CD4-positive, alpha-beta T cell treated with Interleukin-6 at 100 ng/mL for 8 hours (primary cell): ENCODE results near the gene DRC1.
"Not testable (repeated sequence)": the region's sequence is repeated elsewhere in the genome, so short reads cannot be mapped to it uniquely, and the experiment has no call there.

ENCODE experiments used
- DNase-seq: peaks from one replicate; pipeline ENCODE4 v3.0.0-alpha.2; 2020; ENCODE audit warnings: mixed read lengths, low spot score

DRC1 gene

GRCh38 chr2:26401739-26402541, at the start of gene DRC1:
Gene DRC1, plus strand, starts transcription at chr2:26401920. Its CDS starts 70 bp downstream, at chr2:26401990.
- DNase-seq = no peak

GRCh38 chr2:26352892-26353291, 48.8 kb upstream of the DRC1 start:
- DNase-seq = no peak

GRCh38 chr2:26354469-26354868, 47.3 kb upstream of the DRC1 start:
- not testable (repeated sequence) for DNase-seq

GRCh38 chr2:26355038-26355995, 46.4 kb upstream of the DRC1 start:
- no peak for DNase-seq

- DNase-seq = no peak
Observed at GRCh38 chr2:26356111-26356510, 45.6 kb upstream of the DRC1 start.

GRCh38 chr2:26356771-26357170, 44.9 kb upstream of the DRC1 start:
- no peak for DNase-seq

GRCh38 chr2:26359886-26360473, 41.7 kb upstream of the DRC1 start:
- DNase-seq = no peak

- DNase-seq = no peak
Observed at GRCh38 chr2:26363323-26363722, 38.4 kb upstream of the DRC1 start.

GRCh38 chr2:26363958-26364357, 37.8 kb upstream of the DRC1 start:
- DNase-seq = no peak

GRCh38 chr2:26364669-26365068, 37.1 kb upstream of the DRC1 start:
- no peak for DNase-seq

GRCh38 chr2:26366957-26367356, 34.8 kb upstream of the DRC1 start:
- DNase-seq = no peak

GRCh38 chr2:26369664-26370063, 32.1 kb upstream of the DRC1 start:
- not testable (repeated sequence) for DNase-seq

- DNase-seq = not testable (repeated sequence)
Observed at GRCh38 chr2:26370909-26371308, 30.8 kb upstream of the DRC1 start.

GRCh38 chr2:26376799-26377198, 24.9 kb upstream of the DRC1 start:
- DNase-seq = no peak

- DNase-seq = no peak
Observed at GRCh38 chr2:26380281-26380680, 21.4 kb upstream of the DRC1 start.

GRCh38 chr2:26382564-26382963, 19.2 kb upstream of the DRC1 start:
- DNase-seq = no peak

- no peak for DNase-seq
Observed at GRCh38 chr2:26384183-26384582, 17.5 kb upstream of the DRC1 start.

GRCh38 chr2:26384597-26384996, 17.1 kb upstream of the DRC1 start:
- DNase-seq = no peak

GRCh38 chr2:26387189-26387588, 14.5 kb upstream of the DRC1 start:
- DNase-seq = no peak

- DNase-seq = no peak
Observed at GRCh38 chr2:26394694-26395093, 7.0 kb upstream of the DRC1 start.

GRCh38 chr2:26395394-26395793, 6.3 kb upstream of the DRC1 start:
- no peak for DNase-seq

- no peak for DNase-seq
Observed at GRCh38 chr2:26396734-26397298, 4.9 kb upstream of the DRC1 start.
